ENCODE data around the gene PPL. TPM values are rescaled to one million over a fixed set of nuclear protein-coding genes. Genes with fewer than 3 reads are reported as not detected.

The PPL gene
- polyA plus RNA-seq, 6 donors from 2014 or later = 0.05 to 1.3 (median 0.16) TPM; not detected in 1

DNA sequence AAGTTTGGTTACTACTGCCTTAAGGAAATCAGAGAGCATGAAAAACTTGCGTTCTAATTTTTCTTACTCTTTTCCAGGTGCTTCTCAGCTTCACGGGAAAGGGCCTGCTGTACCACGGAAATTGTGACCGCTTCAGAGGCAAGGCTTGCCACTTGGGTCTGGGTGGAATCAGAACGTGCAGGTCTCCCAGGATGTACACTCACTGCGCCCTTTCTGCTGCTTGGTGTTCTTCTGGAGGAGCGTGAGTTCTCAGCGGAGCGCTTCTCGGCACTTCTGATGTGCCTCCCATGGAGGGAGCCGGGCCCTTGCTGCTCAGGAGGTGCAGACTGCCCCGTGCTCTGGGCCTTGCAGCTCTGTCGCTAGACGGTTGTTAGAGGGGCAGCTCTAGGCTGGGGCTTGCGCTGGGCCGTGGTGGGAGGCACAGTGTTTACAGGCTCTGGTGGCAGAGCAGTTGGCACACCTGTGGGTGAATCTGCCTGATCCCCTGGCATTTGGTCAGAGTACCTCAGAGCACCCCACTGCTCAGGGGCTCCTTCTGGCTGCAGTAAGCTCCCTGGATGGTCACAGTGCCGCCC, 56.9 kb downstream of the PPL start:
- peaks cover 15 to 41% of the 10 kb centered on the region in 2 donors for H3K36me3 Mint-ChIP-seq

GRCh38 chr16:4879049-4879448, 57.9 kb downstream of the PPL start:
- no peak for ATAC-seq (ENCODE audit: low read depth in 2 of 2)
- H3K4me3 Mint-ChIP-seq = peak overlapping the region in 1 of 8 donors; percentile 52
- no peak overlapping the region for H3K27ac Mint-ChIP-seq
- H3K27me3 Mint-ChIP-seq = no peaks in the 10 kb centered on the region
- no peaks in the 10 kb centered on the region for H3K9me3 Mint-ChIP-seq
- peaks cover 12 to 37% of the 10 kb centered on the region in 2 donors for H3K36me3 Mint-ChIP-seq
- peaks cover 0 to 6% (median 6%) of the 10 kb centered on the region in 3 donors for H3K4me1 Mint-ChIP-seq
- DNase-seq = no peak

More for the DNA sequence above, 56.9 kb downstream of the PPL start:
- DNase-seq (no peak), ATAC-seq (ENCODE audit: low read depth in 2 of 2) (no peak)
- H3K27ac Mint-ChIP-seq = peak overlapping the region in 1 of 6 donors; percentile 57
- no peak overlapping the region for H3K4me3 Mint-ChIP-seq
- H3K9me3 Mint-ChIP-seq = peaks cover 0 to 3% (median 0%) of the 10 kb centered on the region in 7 donors
- H3K27me3 Mint-ChIP-seq = no peaks in the 10 kb centered on the region
- peaks cover 2 to 10% (median 9%) of the 10 kb centered on the region in 3 donors for H3K4me1 Mint-ChIP-seq

GRCh38 chr16:4877380-4877685, 59.6 kb downstream of the PPL start:
- peak overlapping the region in 1 of 6 donors; percentile 43 for H3K27ac Mint-ChIP-seq
- peaks cover 0 to 6% (median 3%) of the 10 kb centered on the region in 3 donors for H3K4me1 Mint-ChIP-seq
- ATAC-seq (ENCODE audit: low read depth in 2 of 2) = no peak
- H3K4me3 Mint-ChIP-seq = no peak overlapping the region
- peaks cover 12 to 31% of the 10 kb centered on the region in 2 donors for H3K36me3 Mint-ChIP-seq
- DNase-seq = no peak
- no peaks in the 10 kb centered on the region for H3K27me3 Mint-ChIP-seq
- no peaks in the 10 kb centered on the region for H3K9me3 Mint-ChIP-seq

DNA sequence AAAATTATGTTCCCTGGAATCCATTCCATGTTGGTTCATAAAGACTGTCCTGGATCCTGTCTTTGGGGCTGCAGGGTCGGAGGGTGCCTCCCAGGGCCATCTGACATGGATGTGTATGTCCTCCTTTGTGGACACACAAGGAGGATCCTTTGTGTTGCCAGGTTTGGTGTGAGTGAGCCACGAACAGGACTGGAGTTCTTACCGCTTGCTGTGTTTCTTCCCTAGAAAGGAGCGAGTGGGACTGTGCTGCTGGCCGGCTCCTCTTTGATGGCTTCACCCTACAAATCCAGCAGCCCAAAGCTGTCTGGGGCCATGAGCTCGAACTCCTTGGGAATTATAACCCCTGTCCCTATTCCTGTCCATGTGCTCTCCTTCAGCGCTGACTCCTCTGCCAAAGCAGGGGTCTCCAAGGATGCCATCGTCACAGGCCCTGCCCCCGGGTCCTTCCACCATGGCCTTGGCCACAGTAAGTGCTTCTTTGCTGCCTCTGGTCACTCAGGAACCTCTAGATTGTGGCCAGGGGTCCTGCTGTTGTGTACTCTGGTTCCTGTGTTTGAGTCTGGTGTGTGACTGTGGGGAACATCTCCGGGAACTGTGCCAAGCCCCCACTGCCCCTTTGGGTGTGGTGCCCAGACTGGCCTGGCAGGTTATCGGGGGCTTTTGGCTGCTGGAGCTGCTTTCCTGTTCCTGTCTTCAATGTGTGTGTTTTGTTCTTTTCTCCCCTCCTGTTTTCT, 60.1 kb downstream of the PPL start:
- ATAC-seq (ENCODE audit: low read depth in 2 of 2) = no peak
- peaks cover 15 to 31% of the 10 kb centered on the region in 2 donors for H3K36me3 Mint-ChIP-seq
- no peaks in the 10 kb centered on the region for H3K9me3 Mint-ChIP-seq
- no peak for DNase-seq
- peak overlapping the region in 1 of 6 donors; percentile 43 for H3K27ac Mint-ChIP-seq
- peak overlapping the region in 1 of 8 donors; percentile 44 for H3K4me3 Mint-ChIP-seq
- H3K4me1 Mint-ChIP-seq = peaks cover 0 to 6% (median 3%) of the 10 kb centered on the region in 3 donors
- no peaks in the 10 kb centered on the region for H3K27me3 Mint-ChIP-seq

DNA sequence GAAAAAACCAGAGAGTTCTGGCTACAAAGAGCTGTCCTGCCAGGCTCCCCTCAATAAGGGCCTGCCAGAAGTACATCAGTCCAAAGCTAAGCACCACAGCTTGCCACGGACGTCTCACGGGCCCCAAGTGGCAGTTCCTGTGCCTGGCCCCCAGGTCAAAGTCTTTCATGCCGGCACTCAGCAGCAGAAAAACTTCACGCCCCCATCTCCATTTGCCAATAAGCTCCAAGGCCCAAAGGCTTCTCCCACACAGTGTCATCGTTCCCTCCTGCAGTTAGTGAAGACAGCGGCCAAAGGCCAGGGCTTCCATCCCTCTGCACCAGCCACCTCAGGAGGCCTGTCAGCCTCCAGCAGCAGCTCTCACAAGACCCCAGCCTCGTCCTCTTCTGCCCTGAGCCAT, 62.3 kb downstream of the PPL start:
- no peaks in the 10 kb centered on the region for H3K9me3 Mint-ChIP-seq
- DNase-seq (no peak), ATAC-seq (ENCODE audit: low read depth in 2 of 2) (no peak)
- peak overlapping the region in 2 of 6 donors; percentile 26 to 47 for H3K27ac Mint-ChIP-seq
- peaks cover 0 to 6% (median 3%) of the 10 kb centered on the region in 3 donors for H3K4me1 Mint-ChIP-seq
- H3K4me3 Mint-ChIP-seq = peak overlapping the region in 1 of 8 donors; percentile 9
- peaks cover 25 to 37% of the 10 kb centered on the region in 2 donors for H3K36me3 Mint-ChIP-seq
- no peaks in the 10 kb centered on the region for H3K27me3 Mint-ChIP-seq

DNA sequence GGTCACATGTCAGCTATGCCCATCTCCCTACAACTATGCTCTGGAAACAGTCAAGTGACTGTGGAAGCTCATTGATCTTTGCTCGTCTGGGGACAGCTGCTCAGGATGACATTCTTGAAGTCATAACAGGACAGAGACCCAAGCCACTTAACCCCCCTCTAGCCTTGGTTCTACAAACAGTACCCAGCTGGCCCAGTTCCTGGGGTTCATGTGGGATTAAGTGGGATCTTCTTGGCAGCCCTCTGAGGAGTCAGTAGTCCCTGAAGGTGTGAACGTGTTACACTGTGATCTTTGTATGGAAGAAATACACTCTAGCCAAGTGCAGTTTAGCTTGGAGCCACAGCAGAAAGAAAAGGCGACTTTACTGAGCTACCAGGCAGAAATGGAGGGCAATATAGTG, 63.9 kb downstream of the PPL start:
- DNase-seq = no peak
- Mint-ChIP-seq H3K36me3 (peaks cover 31 to 53% of the 10 kb centered on the region in 2 donors), H3K4me1 (peaks cover under 1 to 12% (median 6%) of the 10 kb centered on the region in 3 donors), H3K27me3 (no peaks in the 10 kb centered on the region), H3K27ac (peak overlapping the region in 1 of 6 donors; percentile 57), H3K9me3 (no peaks in the 10 kb centered on the region), H3K4me3 (no peak overlapping the region)
- no peak for ATAC-seq (ENCODE audit: low read depth in 2 of 2)

DNA sequence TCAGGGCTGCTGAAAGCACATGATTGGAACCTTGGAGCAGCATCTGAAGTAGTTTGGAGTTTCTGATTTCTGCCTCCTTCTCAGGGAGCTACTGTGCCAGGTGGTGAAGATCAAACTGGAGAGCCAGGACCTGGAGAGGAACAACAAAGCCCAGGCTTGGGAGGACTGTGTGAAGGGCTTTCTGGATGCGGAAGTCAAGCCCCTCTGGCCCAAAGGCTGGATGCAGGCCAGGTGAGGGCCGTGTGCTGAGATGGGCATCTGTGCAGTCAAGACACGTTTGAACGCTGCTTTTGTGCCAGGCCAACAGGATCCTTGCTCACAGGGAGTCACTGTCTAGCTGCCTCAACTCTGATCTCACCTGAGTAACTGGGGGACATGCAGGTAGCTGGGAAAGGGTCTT, 65.9 kb downstream of the PPL start:
- no peak for ATAC-seq (ENCODE audit: low read depth in 2 of 2)
- H3K4me3 Mint-ChIP-seq = no peak overlapping the region
- no peak overlapping the region for H3K27ac Mint-ChIP-seq
- peaks cover 3 to 20% (median 6%) of the 10 kb centered on the region in 3 donors for H3K4me1 Mint-ChIP-seq
- H3K27me3 Mint-ChIP-seq = no peaks in the 10 kb centered on the region
- peaks cover 31 to 45% of the 10 kb centered on the region in 2 donors for H3K36me3 Mint-ChIP-seq
- H3K9me3 Mint-ChIP-seq = no peaks in the 10 kb centered on the region
- no peak for DNase-seq

DNA sequence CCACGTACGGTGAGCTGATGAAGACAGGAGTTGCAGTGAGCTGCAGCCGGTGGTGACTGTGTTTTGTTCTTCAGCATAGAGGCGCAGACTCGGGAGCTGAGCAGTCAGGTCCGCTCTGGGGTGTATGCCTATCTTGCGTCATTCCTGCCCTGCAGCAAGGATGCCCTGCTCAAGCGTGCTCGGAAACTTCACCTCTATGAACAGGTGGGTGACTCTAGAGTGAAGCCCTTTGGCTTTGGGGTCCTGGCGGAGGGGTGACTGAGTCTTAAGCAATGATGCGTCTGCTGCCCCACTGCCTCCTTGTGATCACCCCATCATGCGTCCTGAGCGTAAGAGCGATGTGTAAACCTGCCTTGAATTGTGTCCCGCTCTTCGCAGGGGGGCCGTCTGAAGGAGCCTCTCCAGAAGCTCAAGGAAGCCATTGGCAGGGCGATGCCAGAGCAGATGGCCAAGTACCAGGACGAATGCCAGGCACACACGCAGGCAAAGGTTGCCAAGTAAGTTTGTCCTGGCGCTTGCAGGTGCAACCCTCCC, 66.7 kb downstream of the PPL start:
- Mint-ChIP-seq H3K4me3 (no peak overlapping the region), H3K27me3 (no peaks in the 10 kb centered on the region), H3K9me3 (no peaks in the 10 kb centered on the region), H3K27ac (peak overlapping the region in 3 of 6 donors; percentile 15 to 86 (median 47)), H3K36me3 (peaks cover 30 to 42% of the 10 kb centered on the region in 2 donors), H3K4me1 (peaks cover 5 to 20% (median 6%) of the 10 kb centered on the region in 3 donors)
- DNase-seq = no peak
- ATAC-seq (ENCODE audit: low read depth in 2 of 2) = no peak

DNA sequence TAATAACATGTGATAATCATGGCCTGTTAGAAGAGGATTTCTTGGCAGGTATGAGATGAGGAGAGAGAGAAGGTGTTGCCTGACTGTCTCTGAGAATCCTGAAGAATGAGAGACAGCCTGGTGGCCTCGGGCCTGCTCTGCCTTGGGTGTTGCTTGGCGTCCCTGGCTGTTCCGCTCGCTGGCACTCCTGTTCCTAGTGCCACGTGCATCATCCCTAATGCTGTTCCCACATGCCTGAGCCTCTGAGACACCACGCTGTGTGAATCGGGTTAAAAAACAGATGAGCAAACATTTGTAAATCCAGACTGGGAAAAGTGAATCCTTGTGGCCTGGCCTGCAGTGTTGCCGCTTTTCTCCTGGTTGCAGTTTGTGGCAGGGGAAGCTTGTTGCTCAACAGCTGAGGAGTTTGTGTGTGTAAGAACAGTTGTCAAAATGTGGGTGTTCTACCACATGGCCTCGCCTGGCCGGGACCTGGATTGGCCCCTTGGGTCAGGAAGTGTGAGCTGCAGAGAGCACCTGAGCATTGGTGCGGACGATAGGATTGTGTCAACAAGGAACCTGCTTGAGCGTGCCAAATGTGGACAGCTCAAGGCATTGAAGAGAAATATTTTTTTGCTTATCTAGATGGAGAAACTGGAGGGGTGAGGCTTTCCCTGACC, 67.7 kb downstream of the PPL start:
- Mint-ChIP-seq H3K4me1 (peaks cover 5 to 19% (median 6%) of the 10 kb centered on the region in 3 donors), H3K9me3 (no peaks in the 10 kb centered on the region), H3K27me3 (no peaks in the 10 kb centered on the region), H3K27ac (peak overlapping the region in 1 of 6 donors; percentile 4), H3K4me3 (no peak overlapping the region), H3K36me3 (peaks cover 24 to 35% of the 10 kb centered on the region in 2 donors)
- no peak for ATAC-seq (ENCODE audit: low read depth in 2 of 2)
- no peak for DNase-seq

DNA sequence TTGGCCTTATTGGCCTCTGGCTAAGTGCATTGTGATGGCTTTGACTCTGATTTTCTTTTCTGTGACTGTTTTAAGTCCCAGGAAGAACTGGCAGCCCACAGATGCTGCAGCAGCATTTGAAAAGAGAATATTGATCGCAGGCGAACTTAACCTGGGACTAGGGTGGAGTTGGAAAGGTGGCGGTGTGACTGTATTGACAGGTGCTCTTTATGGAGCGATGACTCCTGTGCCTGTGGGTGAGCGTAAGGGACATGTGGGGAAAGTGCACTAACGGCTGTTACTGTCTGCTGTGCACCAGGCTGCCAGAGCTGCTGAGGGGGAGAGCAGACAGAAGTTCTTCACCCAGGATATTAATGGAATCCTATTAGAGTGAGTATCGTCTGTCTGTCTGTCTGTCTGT, 68.4 kb downstream of the PPL start:
- ATAC-seq (ENCODE audit: low read depth in 2 of 2) = no peak
- H3K27me3 Mint-ChIP-seq = no peaks in the 10 kb centered on the region
- H3K27ac Mint-ChIP-seq = peak overlapping the region in 1 of 6 donors; percentile 22
- H3K4me3 Mint-ChIP-seq = peak overlapping the region in 1 of 8 donors; percentile 6
- peaks cover 24 to 35% of the 10 kb centered on the region in 2 donors for H3K36me3 Mint-ChIP-seq
- H3K9me3 Mint-ChIP-seq = no peaks in the 10 kb centered on the region
- DNase-seq = no peak
- H3K4me1 Mint-ChIP-seq = peaks cover 5 to 19% (median 6%) of the 10 kb centered on the region in 3 donors

DNA sequence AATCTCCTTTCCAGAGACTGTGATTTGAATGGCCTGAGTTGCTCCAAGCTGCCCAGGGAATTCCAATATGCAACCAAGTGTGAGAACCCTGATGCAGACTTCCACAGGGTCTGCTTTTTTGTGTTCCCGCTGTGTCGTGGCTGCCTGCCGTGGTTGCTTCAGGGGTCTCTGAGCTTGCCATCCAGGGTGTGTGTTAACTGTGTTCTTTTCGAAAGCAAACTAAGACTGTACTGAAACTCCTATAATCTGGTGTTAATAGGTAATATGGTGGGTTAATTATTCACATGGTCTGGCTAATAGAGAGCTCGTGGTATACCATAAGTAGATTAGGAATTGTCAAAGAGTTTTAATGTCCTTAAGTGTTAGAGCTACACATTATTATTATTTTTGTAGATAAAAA, 68.9 kb downstream of the PPL start:
- H3K27ac Mint-ChIP-seq = no peak overlapping the region
- H3K27me3 Mint-ChIP-seq = no peaks in the 10 kb centered on the region
- peaks cover 5 to 19% (median 6%) of the 10 kb centered on the region in 3 donors for H3K4me1 Mint-ChIP-seq
- DNase-seq (no peak), ATAC-seq (ENCODE audit: low read depth in 2 of 2) (no peak)
- peaks cover 22 to 31% of the 10 kb centered on the region in 2 donors for H3K36me3 Mint-ChIP-seq
- no peaks in the 10 kb centered on the region for H3K9me3 Mint-ChIP-seq
- H3K4me3 Mint-ChIP-seq = no peak overlapping the region

DNA sequence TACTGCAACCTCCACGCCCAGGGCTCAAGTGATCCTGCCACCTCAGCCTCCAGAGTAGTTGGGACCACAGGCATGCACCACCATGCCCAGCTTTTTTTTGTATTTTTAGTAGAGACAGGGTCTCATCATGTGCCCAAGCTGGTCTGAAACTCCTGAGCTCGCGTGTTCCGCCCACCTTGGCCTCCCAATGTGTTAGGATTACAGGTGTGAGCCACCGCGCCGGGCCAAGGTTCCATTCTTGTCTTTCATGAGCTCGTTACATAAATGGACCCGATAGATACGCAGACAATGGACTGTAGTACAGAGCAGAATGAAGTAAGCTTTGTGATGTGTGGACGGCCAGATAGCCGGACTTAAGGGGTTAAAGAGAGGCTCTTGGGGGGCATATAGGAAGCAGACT, 70.4 kb downstream of the PPL start:
- Mint-ChIP-seq H3K27ac (peak overlapping the region in 2 of 6 donors; percentile 75 to 78), H3K9me3 (no peaks in the 10 kb centered on the region), H3K36me3 (peaks cover 19 to 28% of the 10 kb centered on the region in 2 donors), H3K4me1 (peaks cover 5 to 19% (median 6%) of the 10 kb centered on the region in 3 donors), H3K4me3 (no peak overlapping the region), H3K27me3 (no peaks in the 10 kb centered on the region)
- no peak for ATAC-seq (ENCODE audit: low read depth in 2 of 2)
- no peak for DNase-seq

GRCh38 chr16:4865231-4865860, 71.6 kb downstream of the PPL start:
- Mint-ChIP-seq H3K4me1 (peaks cover 5 to 19% (median 6%) of the 10 kb centered on the region in 3 donors), H3K9me3 (no peaks in the 10 kb centered on the region), H3K27me3 (no peaks in the 10 kb centered on the region), H3K27ac (peak overlapping the region in 1 of 6 donors; percentile 58), H3K36me3 (peaks cover 12 to 28% of the 10 kb centered on the region in 2 donors), H3K4me3 (no peak overlapping the region)
- no peak for ATAC-seq (ENCODE audit: low read depth in 2 of 2)
- no peak for DNase-seq
